ENCODE measurements around the gene SAMD4B. TPM values are rescaled to one million over a fixed set of nuclear protein-coding genes. Genes with fewer than 3 reads are reported as not detected.

Gene SAMD4B
- total and polyA plus RNA-seq, 9 of the 15 experiments (the other 6 are each of a cell fraction or from before 2014, with no cell fraction given) = 3.4 to 90.5 (median 38.0) TPM

DNA sequence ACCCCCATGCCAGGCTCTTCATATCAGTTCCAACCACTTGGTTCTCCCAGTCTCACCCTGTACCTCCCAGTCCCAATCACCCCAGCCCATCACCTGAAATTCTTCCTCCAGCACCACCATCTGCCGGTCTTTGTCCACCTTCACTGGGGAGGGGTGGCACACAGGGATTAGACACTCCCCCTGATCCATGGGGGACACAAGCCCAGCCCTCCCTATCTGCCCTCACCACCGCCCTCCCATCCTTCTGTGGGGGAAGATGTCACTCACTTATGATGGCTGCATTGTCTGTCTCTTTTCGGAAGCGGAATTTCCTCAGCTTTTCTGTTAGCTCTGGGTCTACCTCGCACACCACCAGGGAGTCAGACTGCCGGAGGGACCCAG is 7.1 kb upstream of the SAMD4B start (continued):
- peak; percentile 48 for TF ChIP-seq TCF3 (CRISPR knock-in tag; IDR thresholded peaks at IDR 0.05)
- TF ChIP-seq POLR3G (IDR thresholded peaks at IDR 0.05; ENCODE audit: extremely low read depth, insufficient read length, insufficient replicate concordance) = no peak
- TF ChIP-seq EHMT2 (IDR thresholded peaks at IDR 0.05) = no peak
- TF ChIP-seq SRSF7 (optimal IDR thresholded peaks at IDR 0.05; ENCODE audit: low read depth, low read length) = no peak
- no peak for TF ChIP-seq POLR3A (IDR thresholded peaks at IDR 0.05; ENCODE audit: borderline replicate concordance, extremely low read depth, insufficient read depth, insufficient read length)
- no peak for TF ChIP-seq SNRNP70 (optimal IDR thresholded peaks at IDR 0.05; ENCODE audit: low read depth, low read length)
- no peak for TF ChIP-seq RNF219 (CRISPR knock-in tag; IDR thresholded peaks at IDR 0.05)
- no peak; the same call in 1 of the 2 replicates for TF ChIP-seq SP1 (CRISPR knock-in tag; IDR thresholded peaks at IDR 0.05)
- TF ChIP-seq SREBF2 (CRISPR knock-in tag; IDR thresholded peaks at IDR 0.05) = no peak
- TF ChIP-seq, protein P1, sequence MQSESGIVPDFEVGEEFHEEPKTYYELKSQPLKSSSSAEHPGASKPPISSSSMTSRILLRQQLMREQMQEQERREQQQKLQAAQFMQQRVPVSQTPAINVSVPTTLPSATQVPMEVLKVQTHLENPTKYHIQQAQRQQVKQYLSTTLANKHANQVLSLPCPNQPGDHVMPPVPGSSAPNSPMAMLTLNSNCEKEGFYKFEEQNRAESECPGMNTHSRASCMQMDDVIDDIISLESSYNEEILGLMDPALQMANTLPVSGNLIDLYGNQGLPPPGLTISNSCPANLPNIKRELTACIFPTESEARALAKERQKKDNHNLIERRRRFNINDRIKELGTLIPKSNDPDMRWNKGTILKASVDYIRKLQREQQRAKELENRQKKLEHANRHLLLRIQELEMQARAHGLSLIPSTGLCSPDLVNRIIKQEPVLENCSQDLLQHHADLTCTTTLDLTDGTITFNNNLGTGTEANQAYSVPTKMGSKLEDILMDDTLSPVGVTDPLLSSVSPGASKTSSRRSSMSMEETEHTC (IDR thresholded peaks at IDR 0.05) = no peak
- TF ChIP-seq MCM5 (IDR thresholded peaks at IDR 0.05; ENCODE audit: low read depth) = no peak
- TF ChIP-seq ILK (tag; IDR thresholded peaks at IDR 0.05; ENCODE audit: borderline replicate concordance, low read depth) = no peak
- no peak for TF ChIP-seq ZNF12 (CRISPR knock-in tag; IDR thresholded peaks at IDR 0.05)
- no peak for TF ChIP-seq CHD4 (IDR thresholded peaks at IDR 0.05; ENCODE audit: insufficient read depth, insufficient replicate concordance, low read depth, low read length, poor library complexity, severe bottlenecking)
- no peak for TF ChIP-seq IRF2 (CRISPR knock-in tag; IDR thresholded peaks at IDR 0.05)
- TF ChIP-seq SP2 (IDR thresholded peaks at IDR 0.05; ENCODE audit: extremely low read depth, low read depth, low read length, poor library complexity, severe bottlenecking) = no peak
- no peak for TF ChIP-seq NEUROD1 (IDR thresholded peaks at IDR 0.05; ENCODE audit: borderline replicate concordance, low read depth, low read length, partially characterized antibody)
- no peak for TF ChIP-seq PREB (CRISPR knock-in tag; IDR thresholded peaks at IDR 0.05)
- TF ChIP-seq C11orf30 (IDR thresholded peaks at IDR 0.05; ENCODE audit: low read depth) = no peak
- TF ChIP-seq CCNT2 (IDR thresholded peaks at IDR 0.05; ENCODE audit: borderline replicate concordance, extremely low read depth, insufficient read length, low read depth, low read length) = no peak
- TF ChIP-seq E2F3 (CRISPR knock-in tag; IDR thresholded peaks at IDR 0.05) = no peak
- no peak for TF ChIP-seq ZNF197 (CRISPR knock-in tag; IDR thresholded peaks at IDR 0.05; ENCODE audit: low read depth)
- TF ChIP-seq ZBTB1 (CRISPR knock-in tag; IDR thresholded peaks at IDR 0.05; ENCODE audit: borderline replicate concordance, low read depth) = no peak
- TF ChIP-seq CBFA2T2 (conservative IDR thresholded peaks at IDR 0.05) = peak; percentile 60
- TF ChIP-seq TGIF2 (CRISPR knock-in tag; IDR thresholded peaks at IDR 0.05) = no peak
- TF ChIP-seq SETDB1 (IDR thresholded peaks at IDR 0.05; ENCODE audit: low read length) = no peak

All from K562 (cell line).